H9 (cell line): ENCODE measurements around the gene MCF2L2. TPM values are rescaled to one million over a fixed set of nuclear protein-coding genes. Genes with fewer than 3 reads are reported as not detected.

Experiments used
- DNase-seq: peaks from one replicate; pipeline ENCODE4 v3.0.0-alpha.2; 2017
- H2AFZ ChIP-seq: one replicate; pipeline ENCODE4 v1.6.1; 2013; ENCODE audit warnings: mild to moderate bottlenecking, low read length, control low read depth, moderate library complexity
- H2AK5ac ChIP-seq: 2 replicates; pipeline ENCODE4 v1.6.1; 2013; ENCODE audit warnings: low read length, control low read depth, mixed read lengths; ENCODE audit not compliant: insufficient read length
- H2BK120ac ChIP-seq: one replicate; pipeline ENCODE4 v1.6.1; 2013; ENCODE audit warnings: low read depth, mild to moderate bottlenecking, low read length, control low read depth, inconsistent platforms; ENCODE audit not compliant: poor library complexity, severe bottlenecking
- H2BK12ac ChIP-seq: 2 replicates; pipeline ENCODE4 v1.6.1; 2013; ENCODE audit warnings: low read length, control low read depth, mixed read lengths, low read depth; ENCODE audit not compliant: insufficient read length
- H2BK15ac ChIP-seq: 2 replicates; pipeline ENCODE4 v1.6.1; 2013; ENCODE audit warnings: low read depth, low read length, control low read depth
- H2BK20ac ChIP-seq: one replicate; pipeline ENCODE4 v1.6.1; 2013; ENCODE audit warnings: low read depth, mild to moderate bottlenecking, low read length, control low read depth, inconsistent platforms; ENCODE audit not compliant: poor library complexity, severe bottlenecking
- H2BK5ac ChIP-seq: 2 replicates; pipeline ENCODE4 v1.6.1; 2013; ENCODE audit warnings: low read length, control low read depth, mixed read lengths; ENCODE audit not compliant: insufficient read length
- H3K14ac ChIP-seq: 2 replicates; pipeline ENCODE4 v1.6.1; 2013; ENCODE audit warnings: low read length, control low read depth; ENCODE audit not compliant: insufficient read depth
- H3K18ac ChIP-seq: 2 replicates; pipeline ENCODE4 v1.6.1; 2013; ENCODE audit warnings: low read depth, mild to moderate bottlenecking, mixed read lengths, low read length, control low read depth; ENCODE audit not compliant: insufficient read length
- H3K23ac ChIP-seq: 2 replicates; pipeline ENCODE4 v1.6.1; 2013; ENCODE audit warnings: low read length, control low read depth, mixed read lengths, low read depth; ENCODE audit not compliant: insufficient read length
- H3K23me2 ChIP-seq: 2 replicates; pipeline ENCODE4 v1.6.1; 2013; ENCODE audit warnings: low read depth, mild to moderate bottlenecking, mixed read lengths, low read length, control low read depth; ENCODE audit not compliant: insufficient read length, poor library complexity, severe bottlenecking
- H3K27ac ChIP-seq: 2 replicates; pipeline ENCODE4 v1.5.1; 2013; ENCODE audit warnings: low read length, control low read depth, mixed read lengths, low read depth; ENCODE audit not compliant: insufficient read length
- H3K27me3 ChIP-seq: 2 replicates; pipeline ENCODE4 v1.6.1; 2013; ENCODE audit warnings: low read length, control low read depth, inconsistent platforms; ENCODE audit not compliant: insufficient read depth
- H3K4ac ChIP-seq: 2 replicates; pipeline ENCODE4 v1.6.1; 2013; ENCODE audit warnings: low read depth, mild to moderate bottlenecking, control low read depth, inconsistent platforms, low read length, moderate library complexity
- H3K4me1 ChIP-seq: 2 replicates; pipeline ENCODE4 v1.6.1; 2013; ENCODE audit warnings: low read length, control low read depth, inconsistent platforms; ENCODE audit not compliant: insufficient read depth
- H3K4me2 ChIP-seq: 2 replicates; pipeline ENCODE4 v1.6.1; 2013; ENCODE audit warnings: low read length, control low read depth, mixed read lengths; ENCODE audit not compliant: insufficient read length, insufficient read depth
- H3K56ac ChIP-seq: 2 replicates; pipeline ENCODE4 v1.6.1; 2013; ENCODE audit warnings: low read depth, mild to moderate bottlenecking, mixed read lengths, low read length, control low read depth; ENCODE audit not compliant: insufficient read length
- H3K79me1 ChIP-seq: 2 replicates; pipeline ENCODE4 v1.6.1; 2013; ENCODE audit warnings: low read depth, mild to moderate bottlenecking, moderate library complexity, low read length, control low read depth, inconsistent platforms; ENCODE audit not compliant: insufficient read depth, poor library complexity, severe bottlenecking
- H3K79me2 ChIP-seq: 2 replicates; pipeline ENCODE4 v1.6.1; 2013; ENCODE audit warnings: low read length, control low read depth, inconsistent platforms; ENCODE audit not compliant: insufficient read depth
- H3K9ac ChIP-seq: 2 replicates; pipeline ENCODE4 v1.6.1; 2013; ENCODE audit warnings: low read length, control low read depth, mixed read lengths; ENCODE audit not compliant: insufficient read length; ENCODE audit errors: extremely low read depth
- H3K9me3 ChIP-seq: one replicate; pipeline ENCODE4 v1.6.1; 2013; ENCODE audit warnings: low read depth, low read length, inconsistent platforms; ENCODE audit not compliant: control insufficient read depth
- H3T11ph ChIP-seq: one replicate; pipeline ENCODE4 v1.6.1; 2013; ENCODE audit warnings: mild to moderate bottlenecking, low read length, control low read depth, inconsistent platforms
- H4K20me1 ChIP-seq: one replicate; pipeline ENCODE4 v1.6.1; 2013; ENCODE audit not compliant: control insufficient read depth, insufficient read length, insufficient read depth
- H4K5ac ChIP-seq: 2 replicates; pipeline ENCODE4 v1.6.1; 2013; ENCODE audit warnings: low read depth, mild to moderate bottlenecking, mixed read lengths, low read length, control low read depth; ENCODE audit not compliant: insufficient read length
- H4K8ac ChIP-seq: replicated peaks from 2 replicates; pipeline ENCODE4 v1.6.1; 2013; ENCODE audit warnings: low read length, control low read depth, mixed read lengths, low read depth; ENCODE audit not compliant: insufficient read length
- H4K91ac ChIP-seq: 2 replicates; pipeline ENCODE4 v1.6.1; 2013; ENCODE audit warnings: low read depth, mild to moderate bottlenecking, moderate library complexity, mixed read lengths, low read length, control low read depth; ENCODE audit not compliant: insufficient read length
- H3K27ac Mint-ChIP-seq, 3 experiments: 2 replicates in 2 of 3; 3 replicates in 1 of 3; pipeline ENCODE4 v1.8.0; 2020 to 2021; ENCODE audit warnings: mixed read lengths in 3 of 3, mild to moderate bottlenecking in 1 of 3, moderate library complexity in 1 of 3
- H3K27me3 Mint-ChIP-seq: 2 replicates; pipeline ENCODE4 v1.8.0; 2021; ENCODE audit warnings: low read depth, mild to moderate bottlenecking, moderate library complexity, mixed read lengths
- H3K36me3 Mint-ChIP-seq, 3 experiments: 2 replicates in 2 of 3; 3 replicates in 1 of 3; pipeline ENCODE4 v1.8.0; 2020 to 2021; ENCODE audit warnings: low read depth in 3 of 3, mixed read lengths in 3 of 3; ENCODE audit not compliant: insufficient read depth in 1 of 3
- H3K4me1 Mint-ChIP-seq, 2 experiments: 2 replicates each; pipeline ENCODE4 v1.8.0; 2020; ENCODE audit warnings: mixed read lengths in 2 of 2
- H3K4me3 Mint-ChIP-seq, 2 experiments: 2 replicates in 1 of 2; 3 replicates in 1 of 2; pipeline ENCODE4 v1.8.0; 2020 to 2021; ENCODE audit warnings: mild to moderate bottlenecking in 2 of 2, mixed read lengths in 2 of 2, moderate library complexity in 1 of 2
- H3K9me3 Mint-ChIP-seq, 2 experiments: 2 replicates in 1 of 2; 3 replicates in 1 of 2; pipeline ENCODE4 v1.8.0; 2020; ENCODE audit warnings: mild to moderate bottlenecking in 2 of 2, mixed read lengths in 2 of 2, moderate library complexity in 1 of 2
- CTCF ChIP-seq: fragments of 200-600 bp; sonication (generic); conservative IDR thresholded peaks from 3 replicates; pipeline ENCODE4 v1.8.0; 2021; ENCODE audit warnings: antibody characterized with exemption, mild to moderate bottlenecking
- WGBS: extraction: QIAGEN DNeasy Blood & Tissue Kit; methylation state at CpG from one replicate; pipeline ENCODE4 v1.1.7; 2013; ENCODE audit warnings: missing lambda C conversion rate, low lambda C conversion rate, mixed read lengths; ENCODE audit not compliant: insufficient read length; ENCODE audit errors: extremely low coverage; 5-methylcytosine and 5-hydroxymethylcytosine counted together
- total RNA-seq: library from RNA; stranded (reverse); gene quantifications from 2 replicates; pipeline ENCODE4 v1.2.1, GENCODE V29; 2021

The MCF2L2 gene
- total RNA-seq, 1 experiment from 2014 or later: 6.4 TPM

- Histone ChIP-seq H4K91ac (no peak overlapping the region), H4K5ac (no peak overlapping the region), H4K8ac (no peak overlapping the region), H3K79me2 (no peaks in the 10 kb centered on the region), H3K9ac (no peak overlapping the region), H2BK15ac (no peak overlapping the region), H2BK20ac (no peak overlapping the region), H3K9me3 (no peaks in the 10 kb centered on the region), H3K23ac (no peak overlapping the region), H4K20me1 (no peaks in the 10 kb centered on the region), H3K18ac (no peak overlapping the region), H3K79me1 (no peaks in the 10 kb centered on the region), H3K56ac (no peak overlapping the region), H3K27me3 (no peaks in the 10 kb centered on the region), H3K14ac (no peak overlapping the region), H3K27ac (no peak overlapping the region), H2BK120ac (no peak overlapping the region), H3K4ac (no peak overlapping the region), H3K4me2 (no peak overlapping the region), H2AK5ac (no peak overlapping the region), H3K4me1 (no peaks in the 10 kb centered on the region), H3K23me2 (no peaks in the 10 kb centered on the region), H3T11ph (no peak overlapping the region), H2AFZ (no peak overlapping the region), H2BK12ac (no peak overlapping the region), H2BK5ac (no peak overlapping the region)
- no peaks in the 10 kb centered on the region for H3K36me3 Mint-ChIP-seq
- no CpG with 5 or more reads among the region's 7 CpGs for WGBS
- no peaks in the 10 kb centered on the region; a peak in 1 of 5 replicates for H3K9me3 Mint-ChIP-seq
- peak; percentile 71 for DNase-seq
- no peak overlapping the region; a peak in 1 of 7 replicates for H3K27ac Mint-ChIP-seq
- no peaks in the 10 kb centered on the region for H3K27me3 Mint-ChIP-seq
- H3K4me1 Mint-ChIP-seq: peaks cover 6 to 7% of the 10 kb centered on the region in 2 experiments
- H3K4me3 Mint-ChIP-seq: no peak overlapping the region
- peak; percentile 74 for TF ChIP-seq CTCF
Measured at GRCh38 chr3:183188895-183189462, 239.4 kb downstream of the MCF2L2 start.
